Sigmoid colon (tissue), 7 donors: ENCODE measurements around the gene EIF4H. TPM values are rescaled to one million over a fixed set of nuclear protein-coding genes. Genes with fewer than 3 reads are reported as not detected.

Source experiments
- DNase-seq: peaks from one replicate; pipeline ENCODE4 v3.0.0-alpha.2; 2019
- H3K27ac ChIP-seq, 4 donors: fragments of 200-600 bp; sonication (generic); one replicate each; pipeline ENCODE4 v1.5.1; 2016 to 2019; ENCODE audit warnings: mild to moderate bottlenecking in 1 of 4
- H3K27me3 ChIP-seq, 3 donors: fragments of 200-600 bp; sonication (generic); one replicate each; pipeline ENCODE4 v1.5.1; 2019; ENCODE audit warnings: mild to moderate bottlenecking in 1 of 3
- H3K36me3 ChIP-seq, 4 donors: fragments of 200-600 bp; sonication (generic); one replicate each; pipeline ENCODE4 v1.5.1; 2016 to 2019
- H3K4me1 ChIP-seq, 4 donors: fragments of 200-600 bp; sonication (generic); one replicate each; pipeline ENCODE4 v1.5.1; 2017 to 2019
- H3K4me3 ChIP-seq, 4 donors: fragments of 200-600 bp; sonication (generic); one replicate each; pipeline ENCODE4 v1.5.1; 2017 to 2019; ENCODE audit warnings: mild to moderate bottlenecking in 2 of 4, moderate library complexity in 1 of 4
- H3K9me3 ChIP-seq, 4 donors: fragments of 200-600 bp in 3 of 4; sonication (generic) in 3 of 4; one replicate each; pipeline versions ENCODE4 v1.5.1 to v1.6.1; 2013 to 2019
- CTCF ChIP-seq, 4 experiments: fragments of 450-650 bp in 3 of 4; fragments of 200-600 bp in 1 of 4; IDR thresholded peaks; one replicate each; pipeline ENCODE4 v1.5.1; 2016 to 2019; ENCODE audit warnings: antibody characterized with exemption in 4 of 4, mild to moderate bottlenecking in 3 of 4, moderate library complexity in 2 of 4
- EP300 ChIP-seq, 4 donors: sonication (generic); formaldehyde crosslinking; IDR thresholded peaks; one replicate each; pipeline ENCODE4 v1.6.1; 2017; ENCODE audit warnings: antibody characterized with exemption in 4 of 4
- POLR2A ChIP-seq, 2 donors: fragments of 450-650 bp; IDR thresholded peaks; one replicate each; pipeline ENCODE4 v1.6.1; 2016; ENCODE audit warnings: antibody characterized with exemption in 2 of 2, mild to moderate bottlenecking in 2 of 2, moderate library complexity in 2 of 2
- POLR2AphosphoS5 ChIP-seq, 4 donors: sonication (generic); formaldehyde crosslinking; IDR thresholded peaks; one replicate each; pipeline ENCODE4 v1.6.1; 2017; ENCODE audit warnings: antibody characterized with exemption in 4 of 4
- whole genome bisulfite sequencing, 2 donors: extraction: QIAGEN DNeasy Blood & Tissue Kit; methylation state at CpG; one replicate each; pipeline ENCODE4 v1.1.7; 2013; 5-methylcytosine and 5-hydroxymethylcytosine counted together
- intact Hi-C: fragments of 100-400 bp; cut with DNase I; formaldehyde crosslinking; loops from one replicate; pipeline ENCODE4 v1.15.1; 2023
- polyA plus RNA-seq, 3 donors: library from polyadenylated mRNA; stranded (reverse); fragments of 200-250 nt; gene quantifications; one replicate each; pipeline ENCODE4 v1.2.3, GENCODE V29; 2013
- total RNA-seq, 4 donors: library from RNA; depleted of rRNA; stranded (reverse); fragments of >200 nt; gene quantifications; one replicate each; pipeline ENCODE4 v1.1.0, GENCODE V29; 2016
- donor health status: healthy with polysubstance abuse.
- donor health status: Bipolar disorder and iron deficiency.
- donor health status: healthy.

Gene EIF4H
- total and polyA plus RNA-seq, 7 donors = 196 to 274 (median 224) TPM

- Histone ChIP-seq H3K4me3 (no peak overlapping the region), H3K36me3 (no peaks in the 10 kb centered on the region), H3K9me3 (no peaks in the 10 kb centered on the region), H3K27ac (no peak overlapping the region), H3K27me3 (no peaks in the 10 kb centered on the region), H3K4me1 (no peaks in the 10 kb centered on the region)
- 67 to 73% methylated on average over 6 of the region's 6 CpGs for WGBS, 2 donors
- no peak for TF ChIP-seq POLR2A (IDR thresholded peaks at IDR 0.05)
- TF ChIP-seq EP300 (IDR thresholded peaks at IDR 0.05) = no peak
- no peak for TF ChIP-seq POLR2AphosphoS5 (IDR thresholded peaks at IDR 0.05)
- no peak for TF ChIP-seq CTCF (IDR thresholded peaks at IDR 0.05)
- no peak for DNase-seq
- intact Hi-C loops = no loop called here
Observed at GRCh38 chr7:74143383-74143782, 30.8 kb upstream of the EIF4H start.

GRCh38 chr7:74148491-74148890 lies 25.7 kb upstream of the EIF4H start:
- DNase-seq = no peak
- H3K4me1 ChIP-seq = no peaks in the 10 kb centered on the region
- no peak overlapping the region for H3K4me3 ChIP-seq
- H3K27me3 ChIP-seq = no peaks in the 10 kb centered on the region
- no peaks in the 10 kb centered on the region for H3K36me3 ChIP-seq
- H3K27ac ChIP-seq = no peak overlapping the region
- TF ChIP-seq EP300 (IDR thresholded peaks at IDR 0.05) = no peak
- TF ChIP-seq POLR2A (IDR thresholded peaks at IDR 0.05) = no peak
- no peak for TF ChIP-seq CTCF (IDR thresholded peaks at IDR 0.05)
- intact Hi-C loops = no loop called here
- no peaks in the 10 kb centered on the region for H3K9me3 ChIP-seq
- 95 to 97% methylated on average over 1 of the region's 1 CpG for WGBS, 2 donors

GRCh38 chr7:74149071-74149470 lies 25.1 kb upstream of the EIF4H start:
- DNase-seq = no peak
- Histone ChIP-seq H3K9me3 (no peaks in the 10 kb centered on the region), H3K4me1 (no peaks in the 10 kb centered on the region), H3K27ac (no peak overlapping the region), H3K36me3 (no peaks in the 10 kb centered on the region), H3K4me3 (no peak overlapping the region), H3K27me3 (no peaks in the 10 kb centered on the region)
- WGBS, 2 donors = 95 to 97% methylated on average over 5 of the region's 5 CpGs
- intact Hi-C loops = no loop called here
- no peak for TF ChIP-seq POLR2AphosphoS5 (IDR thresholded peaks at IDR 0.05)
- no peak for TF ChIP-seq CTCF (IDR thresholded peaks at IDR 0.05)
- TF ChIP-seq POLR2A (IDR thresholded peaks at IDR 0.05) = no peak
- no peak for TF ChIP-seq EP300 (IDR thresholded peaks at IDR 0.05)

GRCh38 chr7:74149603-74150002 lies 24.6 kb upstream of the EIF4H start:
- H3K36me3 ChIP-seq = no peaks in the 10 kb centered on the region
- no peak for DNase-seq
- WGBS, 2 donors = 92 to 98% methylated on average over 1 of the region's 1 CpG

More at GRCh38 chr7:74149603-74150002, 24.6 kb upstream of the EIF4H start:
- H3K9me3 ChIP-seq = no peaks in the 10 kb centered on the region
- H3K27ac ChIP-seq = no peak overlapping the region
- intact Hi-C loops = no loop called here
- H3K4me1 ChIP-seq = no peaks in the 10 kb centered on the region
- TF ChIP-seq POLR2A (IDR thresholded peaks at IDR 0.05) (no peak), CTCF (IDR thresholded peaks at IDR 0.05) (no peak), POLR2AphosphoS5 (IDR thresholded peaks at IDR 0.05) (no peak), EP300 (IDR thresholded peaks at IDR 0.05) (no peak)
- no peaks in the 10 kb centered on the region for H3K27me3 ChIP-seq
- H3K4me3 ChIP-seq = no peak overlapping the region
